Activated CD8-positive, alpha-beta memory T cell treated with anti-CD3 and anti-CD28 coated beads, Interleukin-2, amount 10 ng/mL, durations not matched to agents 7 days and 5 days (primary cell): ENCODE measurements around the gene CREBL2. TPM values are rescaled to one million over a fixed set of nuclear protein-coding genes. Genes with fewer than 3 reads are reported as not detected.

ENCODE experiments used
- ATAC-seq: fragments of 150-1000 bp; cut with Tn5 transposase; one replicate; pipeline ENCODE4 v1.10.0; 2021; ENCODE audit warnings: moderate library complexity
- CTCF ChIA-PET: fragments of 350-600 bp; sonication (Branson Sonifier 250); formaldehyde crosslinking; loops from one replicate; lab custom pipeline; 2021; ENCODE audit warnings: antibody characterized with exemption; lab: Charles Lee
- DNase-seq: peaks from one replicate; pipeline ENCODE4 v3.0.0-alpha.2; 2020
- H3K27ac Mint-ChIP-seq: one replicate; pipeline ENCODE4 v1.8.0; 2021; ENCODE audit warnings: mild to moderate bottlenecking, mixed read lengths
- H3K27me3 Mint-ChIP-seq: one replicate; pipeline ENCODE4 v1.8.0; 2021; ENCODE audit warnings: mixed read lengths
- H3K36me3 Mint-ChIP-seq: one replicate; pipeline ENCODE4 v1.8.0; 2021; ENCODE audit warnings: mild to moderate bottlenecking, mixed read lengths
- H3K4me1 Mint-ChIP-seq: one replicate; pipeline ENCODE4 v1.8.0; 2021; ENCODE audit warnings: mixed read lengths
- H3K4me3 Mint-ChIP-seq: one replicate; pipeline ENCODE4 v1.8.0; 2021; ENCODE audit warnings: mild to moderate bottlenecking, moderate library complexity, mixed read lengths
- H3K9me3 Mint-ChIP-seq: one replicate; pipeline ENCODE4 v1.8.0; 2022; ENCODE audit warnings: low read depth, mixed read lengths
- total RNA-seq, 2 experiments: library from RNA; stranded (reverse); gene quantifications; one replicate each; pipeline ENCODE4 v1.2.3, GENCODE V29; 2021

Gene CREBL2
- total RNA-seq, 2 experiments from 2014 or later = 16.3 to 20.5 TPM

DNA sequence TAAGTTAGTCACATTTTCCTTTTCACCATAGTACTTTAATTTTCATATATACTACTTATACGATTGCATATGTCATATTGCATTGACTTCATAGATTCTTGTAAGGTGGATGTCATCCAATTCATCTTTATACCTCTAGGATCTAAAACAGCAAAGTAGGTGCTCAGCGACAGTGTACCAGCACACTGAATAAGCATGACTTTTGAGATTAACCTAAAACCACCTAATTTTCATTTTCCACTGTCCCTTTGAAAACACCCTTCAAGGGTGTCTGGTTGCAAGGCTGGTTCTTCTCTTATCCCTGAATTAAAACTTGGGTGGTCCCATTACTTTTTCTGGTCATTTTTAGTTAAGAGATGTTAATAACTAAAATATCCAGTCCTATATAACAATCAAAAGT lies 79.9 kb downstream of the CREBL2 start:
- CTCF ChIA-PET = no interaction called here
- no peak for DNase-seq
- Mint-ChIP-seq H3K27ac (no peak overlapping the region), H3K4me1 (peaks cover 47% of the 10 kb centered on the region), H3K36me3 (peaks cover 48% of the 10 kb centered on the region), H3K4me3 (no peak overlapping the region), H3K9me3 (no peaks in the 10 kb centered on the region), H3K27me3 (no peaks in the 10 kb centered on the region)
- no peak for ATAC-seq

DNA sequence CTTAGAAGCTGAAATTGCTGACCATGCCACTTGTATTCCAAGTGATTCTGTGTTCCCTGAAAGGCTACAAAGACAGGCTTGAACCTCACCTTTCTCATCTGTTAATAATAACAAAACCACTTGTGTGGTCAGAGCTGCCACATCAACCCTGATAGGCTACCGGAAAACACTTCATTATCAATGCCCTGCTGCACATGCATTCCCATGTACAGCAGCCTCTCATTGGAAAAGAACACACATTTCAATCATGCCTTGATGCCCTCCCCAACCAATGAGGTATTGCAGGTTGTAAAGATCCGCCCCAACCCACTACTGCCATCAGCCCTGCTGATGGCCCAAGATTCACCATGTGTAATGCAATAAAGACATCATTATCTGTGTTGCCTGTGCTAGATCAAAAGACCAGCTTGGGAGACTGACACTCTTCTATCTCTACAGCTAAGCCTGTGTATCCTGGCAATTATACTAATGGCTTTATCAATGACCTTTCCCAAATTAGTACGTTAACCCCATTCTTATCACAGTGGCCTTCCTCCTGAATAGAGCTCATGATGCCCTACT lies 81.5 kb downstream of the CREBL2 start:
- CTCF ChIA-PET = interaction anchor here (1.1 to 1.5 kb wide), 2 partner anchors 52 to 129 kb away, joined by 5 read pairs; no protein-coding TSS in a partner anchor
- no peak overlapping the region for H3K4me3 Mint-ChIP-seq
- H3K9me3 Mint-ChIP-seq = no peaks in the 10 kb centered on the region
- H3K27me3 Mint-ChIP-seq = no peaks in the 10 kb centered on the region
- no peak for ATAC-seq
- peaks cover 40% of the 10 kb centered on the region for H3K36me3 Mint-ChIP-seq
- DNase-seq = no peak
- H3K27ac Mint-ChIP-seq = no peak overlapping the region
- peaks cover 61% of the 10 kb centered on the region for H3K4me1 Mint-ChIP-seq

Other genes starting within 250 kb of the CREBL2 start
- 10 to 100 TPM; 43.0 to 69.0 TPM for gene DUSP16, start 49.0 kb upstream of the CREBL2 start, total RNA-seq
- 10 to 100 TPM; 15.1 to 16.8 TPM for gene GPR19, start 84.3 kb downstream of the CREBL2 start, total RNA-seq
- 100 to 1,000 TPM in 1 of 2 experiments, 10 to 100 TPM in 1; 99.2 to 105 TPM for gene CDKN1B, start 105.5 kb downstream of the CREBL2 start, total RNA-seq
- 10 to 100 TPM in 1 of 2 experiments, 1 to 10 TPM in 1; 7.2 to 13.5 TPM for gene APOLD1, start 173.8 kb downstream of the CREBL2 start, total RNA-seq
- gene DDX47, start 201.5 kb downstream of the CREBL2 start, total RNA-seq = 10 to 100 TPM; 56.0 to 68.0 TPM